PC-3 (cell line): ENCODE results near the gene FBXO9. TPM values are rescaled to one million over a fixed set of nuclear protein-coding genes. Genes with fewer than 3 reads are reported as not detected.

Source experiments
- ATAC-seq: fragments of 200-7000 bp; cut with Tn5 transposase; 2 replicates; pipeline ENCODE4 v1.9.1; 2020; ENCODE audit warnings: mild to moderate bottlenecking, moderate library complexity
- BruUV-seq: library from RNA; stranded (reverse); fragments of 400-500 nt; replicated peaks from 2 replicates; lab custom pipeline; 2021; lab: Mats Ljungman, UMichigan
- CTCF ChIA-PET: fragments of 300-600 bp; sonication (Branson Sonifier 250); formaldehyde crosslinking; loops from one replicate; lab custom pipeline; 2022; ENCODE audit warnings: antibody characterized with exemption; lab: Charles Lee
- POLR2A ChIA-PET: fragments of 300-600 bp; sonication (Branson Sonifier 250); formaldehyde crosslinking; loops from one replicate; lab custom pipeline; 2022; ENCODE audit warnings: antibody characterized with exemption; ENCODE audit not compliant: unreplicated experiment; lab: Charles Lee
- DNase-seq: peaks from one replicate; pipeline ENCODE4 v3.0.0-alpha.2; 2015
- H2AFZ ChIP-seq: fragments of 300-600 bp; sonication (generic); 2 replicates; pipeline ENCODE4 v1.6.0; 2016; ENCODE audit warnings: antibody characterized with exemption, low read length
- H3F3A ChIP-seq: fragments of 300-600 bp; sonication (generic); one replicate; pipeline ENCODE4 v1.6.0; 2017; ENCODE audit warnings: antibody characterized with exemption, low read length, control low read depth, mild to moderate bottlenecking; ENCODE audit not compliant: unreplicated experiment
- H3K27ac ChIP-seq: fragments of 300-600 bp; sonication (generic); 2 replicates; pipeline ENCODE4 v1.5.1; 2016; ENCODE audit warnings: mild to moderate bottlenecking, low read length
- H3K27me3 ChIP-seq: fragments of 300-600 bp; sonication (generic); 2 replicates; pipeline ENCODE4 v1.6.1; 2016; ENCODE audit warnings: low read length, mixed read lengths
- H3K36me3 ChIP-seq: fragments of 300-600 bp; sonication (generic); 2 replicates; pipeline ENCODE4 v1.6.1; 2016; ENCODE audit warnings: low read depth, mixed run types, low read length, mixed read lengths
- H3K4me1 ChIP-seq: fragments of 300-600 bp; sonication (generic); 2 replicates; pipeline ENCODE4 v1.5.1; 2016; ENCODE audit warnings: low read length; ENCODE audit not compliant: insufficient read depth
- H3K4me2 ChIP-seq: fragments of 300-600 bp; sonication (generic); 2 replicates; pipeline ENCODE4 v1.6.0; 2016; ENCODE audit warnings: low read length
- H3K4me3 ChIP-seq: fragments of 300-600 bp; sonication (generic); 2 replicates; pipeline ENCODE4 v1.5.1; 2016; ENCODE audit warnings: mild to moderate bottlenecking, low read length, mixed read lengths
- H3K79me2 ChIP-seq: fragments of 300-600 bp; sonication (generic); 2 replicates; pipeline ENCODE4 v1.6.1; 2017; ENCODE audit warnings: low read length, mixed read lengths
- H3K9ac ChIP-seq: fragments of 300-600 bp; sonication (generic); 2 replicates; pipeline ENCODE4 v1.6.0; 2016; ENCODE audit warnings: mild to moderate bottlenecking, low read length
- H3K9me2 ChIP-seq: fragments of 300-600 bp; sonication (generic); replicated peaks from 2 replicates; pipeline ENCODE4 v1.6.1; 2016; ENCODE audit warnings: mixed run types, low read length, mixed read lengths
- H3K9me3 ChIP-seq: fragments of 300-600 bp; sonication (generic); 2 replicates; pipeline ENCODE4 v1.6.1; 2016; ENCODE audit warnings: low read length, mixed read lengths
- H4K20me1 ChIP-seq: fragments of 300-600 bp; sonication (generic); 2 replicates; pipeline ENCODE4 v1.6.1; 2016; ENCODE audit warnings: low read length, mixed read lengths
- EZH2 ChIP-seq: fragments of 300-600 bp; sonication (generic); IDR thresholded peaks from one replicate; pipeline ENCODE4 v1.6.1; 2017; ENCODE audit warnings: antibody characterized with exemption, mild to moderate bottlenecking, low read length; ENCODE audit not compliant: unreplicated experiment
- EZH2phosphoT487 ChIP-seq: fragments of 300-600 bp; sonication (generic); IDR thresholded peaks from 2 replicates; pipeline ENCODE4 v1.6.1; 2018; ENCODE audit warnings: mild to moderate bottlenecking, antibody characterized with exemption, low read length, borderline replicate concordance
- intact Hi-C: fragments of 100-400 bp; cut with micrococcal nuclease; formaldehyde crosslinking; loops from 2 replicates; pipeline ENCODE4 v1.9.0; 2023
- total RNA-seq: library from RNA; depleted of rRNA; stranded (reverse); fragments of >200 nt; gene quantifications from 2 replicates; pipeline ENCODE4 v1.2.3, GENCODE V29; 2014
- TF ChIP-seq, protein P1 (sequence below): fragments of 300-600 bp; sonication (generic); conservative IDR thresholded peaks from 2 replicates; pipeline ENCODE4 v1.5.1; 2017; ENCODE audit warnings: antibody characterized with exemption, low read depth, mild to moderate bottlenecking, low read length

The FBXO9 gene
- total RNA-seq, 1 experiment from 2014 or later = 54.6 TPM

DNA sequence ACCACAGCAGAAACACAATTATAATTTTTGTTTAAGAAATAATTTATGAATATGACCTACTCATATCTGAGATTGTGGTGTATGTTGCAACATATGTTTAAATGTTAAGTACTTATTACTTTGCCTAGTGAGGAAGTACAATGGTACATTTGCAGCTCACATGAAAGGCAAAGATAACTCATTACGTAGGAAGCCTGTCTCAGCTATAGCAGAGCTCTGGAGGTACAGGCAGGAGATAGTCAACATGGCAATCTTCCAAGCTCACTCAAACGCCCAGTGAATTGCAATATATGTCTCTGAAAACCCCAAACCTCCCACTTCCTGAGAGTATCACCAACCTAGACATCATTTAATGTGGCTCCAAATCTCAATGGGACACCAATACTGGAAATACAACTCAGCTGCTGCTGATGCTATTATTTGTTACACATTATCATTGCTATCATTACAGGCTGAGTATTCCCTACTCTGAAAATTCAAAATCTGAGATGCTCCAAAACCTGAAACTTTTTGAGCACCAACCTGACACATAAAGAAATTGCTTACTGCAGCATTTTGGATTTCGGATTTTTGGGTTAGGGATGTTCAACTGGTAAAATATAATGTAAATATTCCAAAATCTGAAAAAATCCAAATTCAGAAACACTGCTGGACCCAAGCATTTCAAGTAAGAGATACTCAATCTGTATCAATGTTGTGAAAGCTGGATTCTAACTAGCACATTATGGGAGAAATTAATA lies 45.0 kb upstream of the FBXO9 start:
- no peak for ATAC-seq
- no peaks in the 10 kb centered on the region for H3K9me3 ChIP-seq
- H4K20me1 ChIP-seq = no peaks in the 10 kb centered on the region
- POLR2A ChIA-PET = no interaction called here
- no TSS peak for BruUV-seq
- intact Hi-C loops = no loop called here
- no peak overlapping the region for H3K4me2 ChIP-seq
- H2AFZ ChIP-seq = no peak overlapping the region
- no peaks in the 10 kb centered on the region for H3K79me2 ChIP-seq
- peaks cover 4% of the 10 kb centered on the region; the same call in 1 of the 2 replicates for H3K36me3 ChIP-seq
- no peaks in the 10 kb centered on the region for H3K4me1 ChIP-seq
- no peaks in the 10 kb centered on the region for H3K27me3 ChIP-seq
- H3K27ac ChIP-seq = no peak overlapping the region
- H3F3A ChIP-seq = no peaks in the 10 kb centered on the region
- no peak overlapping the region for H3K9ac ChIP-seq
- no peak for TF ChIP-seq EZH2phosphoT487
- no peak for TF ChIP-seq EZH2
- TF ChIP-seq, protein P1, sequence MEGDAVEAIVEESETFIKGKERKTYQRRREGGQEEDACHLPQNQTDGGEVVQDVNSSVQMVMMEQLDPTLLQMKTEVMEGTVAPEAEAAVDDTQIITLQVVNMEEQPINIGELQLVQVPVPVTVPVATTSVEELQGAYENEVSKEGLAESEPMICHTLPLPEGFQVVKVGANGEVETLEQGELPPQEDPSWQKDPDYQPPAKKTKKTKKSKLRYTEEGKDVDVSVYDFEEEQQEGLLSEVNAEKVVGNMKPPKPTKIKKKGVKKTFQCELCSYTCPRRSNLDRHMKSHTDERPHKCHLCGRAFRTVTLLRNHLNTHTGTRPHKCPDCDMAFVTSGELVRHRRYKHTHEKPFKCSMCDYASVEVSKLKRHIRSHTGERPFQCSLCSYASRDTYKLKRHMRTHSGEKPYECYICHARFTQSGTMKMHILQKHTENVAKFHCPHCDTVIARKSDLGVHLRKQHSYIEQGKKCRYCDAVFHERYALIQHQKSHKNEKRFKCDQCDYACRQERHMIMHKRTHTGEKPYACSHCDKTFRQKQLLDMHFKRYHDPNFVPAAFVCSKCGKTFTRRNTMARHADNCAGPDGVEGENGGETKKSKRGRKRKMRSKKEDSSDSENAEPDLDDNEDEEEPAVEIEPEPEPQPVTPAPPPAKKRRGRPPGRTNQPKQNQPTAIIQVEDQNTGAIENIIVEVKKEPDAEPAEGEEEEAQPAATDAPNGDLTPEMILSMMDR = no peak
- DNase-seq = no peak
- CTCF ChIA-PET = no interaction called here
- no peak overlapping the region for H3K4me3 ChIP-seq
- no peaks in the 10 kb centered on the region for H3K9me2 ChIP-seq

DNA sequence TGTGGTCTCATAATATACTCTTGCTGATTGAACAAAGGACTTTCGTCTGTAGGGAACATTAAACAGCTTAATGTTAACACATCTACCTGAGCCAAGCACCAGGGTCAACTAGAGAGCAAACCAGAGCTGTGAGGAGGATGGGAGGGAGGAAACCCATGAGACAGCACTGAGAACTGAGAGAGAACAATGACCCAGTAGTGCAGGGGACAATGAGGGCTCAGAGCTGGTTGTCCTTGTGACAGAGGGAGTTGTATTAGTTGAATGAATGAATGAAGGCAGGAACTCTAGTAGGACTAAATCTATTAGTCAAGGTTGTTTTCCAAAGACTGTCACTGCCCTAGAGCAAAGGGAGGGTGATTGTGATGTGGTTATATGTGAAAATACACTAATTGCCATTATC lies 41.9 kb upstream of the FBXO9 start:
- Histone ChIP-seq H3K9me3 (no peaks in the 10 kb centered on the region), H2AFZ (no peak overlapping the region), H3K9ac (no peak overlapping the region), H3K79me2 (no peaks in the 10 kb centered on the region), H3K36me3 (no peaks in the 10 kb centered on the region), H3K27ac (no peak overlapping the region), H3K4me3 (no peak overlapping the region), H3K9me2 (no peaks in the 10 kb centered on the region), H3K27me3 (no peaks in the 10 kb centered on the region), H3F3A (no peaks in the 10 kb centered on the region), H3K4me1 (no peaks in the 10 kb centered on the region), H4K20me1 (no peaks in the 10 kb centered on the region), H3K4me2 (no peak overlapping the region)
- POLR2A ChIA-PET = interaction anchor here (0.5 kb wide), 1 partner anchor 50 kb away, joined by 3 read pairs; no protein-coding TSS in a partner anchor
- intact Hi-C loops = no loop called here
- DNase-seq (no peak), ATAC-seq (no peak)
- TF ChIP-seq, protein P1 = no peak
- CTCF ChIA-PET = no interaction called here
- no TSS peak for BruUV-seq

DNA sequence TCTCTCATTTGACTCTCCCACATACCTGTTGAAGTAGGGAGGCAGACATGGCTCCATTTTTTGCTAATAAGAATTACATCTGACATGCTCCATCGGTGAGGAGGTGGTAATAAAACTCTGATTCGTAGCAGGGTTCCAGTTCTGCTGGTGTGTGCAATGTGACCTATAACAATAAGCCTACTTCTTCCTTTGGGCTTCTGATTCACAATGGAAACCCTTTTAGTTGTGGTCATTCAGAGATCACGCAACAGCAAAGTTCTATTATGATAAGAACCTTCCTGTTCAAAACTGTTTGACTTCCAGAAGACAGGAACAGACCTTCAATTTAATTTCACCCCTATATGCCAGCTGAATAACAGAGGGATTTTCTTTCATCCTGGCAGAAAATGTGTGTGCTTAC lies 38.7 kb upstream of the FBXO9 start:
- Histone ChIP-seq H3K4me1 (no peaks in the 10 kb centered on the region), H3F3A (no peaks in the 10 kb centered on the region), H2AFZ (no peak overlapping the region), H3K9me3 (no peaks in the 10 kb centered on the region), H3K27ac (no peak overlapping the region), H4K20me1 (no peaks in the 10 kb centered on the region), H3K36me3 (peaks cover 3% of the 10 kb centered on the region; the same call in 1 of the 2 replicates), H3K9ac (no peak overlapping the region), H3K9me2 (no peaks in the 10 kb centered on the region), H3K79me2 (no peaks in the 10 kb centered on the region), H3K4me3 (no peak overlapping the region), H3K27me3 (no peaks in the 10 kb centered on the region), H3K4me2 (no peak overlapping the region)
- BruUV-seq = no TSS peak
- POLR2A ChIA-PET = no interaction called here
- CTCF ChIA-PET = no interaction called here
- no peak for TF ChIP-seq EZH2
- TF ChIP-seq, protein P1 = no peak
- TF ChIP-seq EZH2phosphoT487 = no peak
- intact Hi-C loops = no loop called here
- ATAC-seq = no peak
- DNase-seq = no peak
